NCI-H446 treated with DMSO at 0.1 percent for 48 hours (cell line): ENCODE measurements around the gene HK2.

Source experiments
- DNase-seq: peaks from one replicate; lab custom pipeline; 2025; lab: John Stamatoyannopoulos, UW

Gene HK2

GRCh38 chr2:74937221-74937880 lies 103.4 kb downstream of the HK2 start:
- DNase-seq = no peak

GRCh38 chr2:74938264-74938663 lies 104.3 kb downstream of the HK2 start:
- no peak for DNase-seq

GRCh38 chr2:74939919-74940812 lies 106.2 kb downstream of the HK2 start:
- DNase-seq = no peak

- DNase-seq = no peak
Measured at GRCh38 chr2:74941284-74941683, 107.4 kb downstream of the HK2 start.

- no peak for DNase-seq
Measured at GRCh38 chr2:74942263-74942662, 108.3 kb downstream of the HK2 start.
